WERI-Rb-1 (cell line): ENCODE measurements around the gene SMYD3.

Experiments
- DNase-seq: peaks from one replicate; pipeline ENCODE4 v3.0.0-alpha.2; 2020
- H3K27ac ChIP-seq: fragments of 250-450 bp; sonication (Bioruptor Pico); 2 replicates; pipeline ENCODE4 v1.5.1; 2020; ENCODE audit warnings: mild to moderate bottlenecking, moderate library complexity
- H3K27me3 ChIP-seq: fragments of 250-450 bp; sonication (Bioruptor Pico); 2 replicates; pipeline ENCODE4 v1.5.1; 2021; ENCODE audit warnings: mild to moderate bottlenecking, low read depth, moderate library complexity; ENCODE audit not compliant: insufficient read depth, severe bottlenecking
- H3K36me3 ChIP-seq: fragments of 250-450 bp; sonication (Bioruptor Pico); 2 replicates; pipeline ENCODE4 v1.5.1; 2020; ENCODE audit warnings: mild to moderate bottlenecking, moderate library complexity
- H3K4me3 ChIP-seq: 2 replicates; pipeline ENCODE4 v1.5.1; 2011; ENCODE audit warnings: low read depth, mild to moderate bottlenecking, control low read depth, low read length
- H3K9me3 ChIP-seq: fragments of 250-450 bp; sonication (Bioruptor Pico); 2 replicates; pipeline ENCODE4 v1.5.1; 2021; ENCODE audit warnings: mild to moderate bottlenecking, moderate library complexity; ENCODE audit not compliant: severe bottlenecking
- CTCF ChIP-seq: IDR thresholded peaks from 2 replicates; pipeline ENCODE4 v1.5.1; 2011; ENCODE audit warnings: low read depth, mild to moderate bottlenecking, control low read depth, inconsistent platforms, low read length

Gene SMYD3

DNA sequence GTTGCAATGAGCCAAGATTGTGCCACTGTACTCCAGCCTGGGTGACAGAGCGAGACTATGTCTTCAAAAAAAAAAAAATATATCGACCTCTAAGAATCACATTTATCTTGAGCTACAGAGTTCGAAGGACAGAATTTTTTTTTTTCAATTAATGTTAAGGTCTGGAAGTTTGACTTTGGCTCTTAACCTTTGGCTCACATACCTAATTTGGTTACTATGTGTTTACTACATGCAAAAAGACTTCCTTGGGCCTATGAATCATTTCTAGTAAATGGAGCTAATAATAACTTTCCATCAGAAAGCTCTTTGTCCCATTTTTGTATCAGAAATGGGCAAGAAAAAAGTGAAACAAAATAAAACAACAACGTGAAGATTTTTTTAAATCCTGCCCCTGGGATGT lies 351.2 kb downstream of the SMYD3 start:
- Histone ChIP-seq H3K9me3 (no peaks in the 10 kb centered on the region), H3K4me3 (no peak overlapping the region), H3K27me3 (no peaks in the 10 kb centered on the region), H3K27ac (no peak overlapping the region), H3K36me3 (no peaks in the 10 kb centered on the region)
- no peak for DNase-seq
- TF ChIP-seq CTCF, result no peak

DNA sequence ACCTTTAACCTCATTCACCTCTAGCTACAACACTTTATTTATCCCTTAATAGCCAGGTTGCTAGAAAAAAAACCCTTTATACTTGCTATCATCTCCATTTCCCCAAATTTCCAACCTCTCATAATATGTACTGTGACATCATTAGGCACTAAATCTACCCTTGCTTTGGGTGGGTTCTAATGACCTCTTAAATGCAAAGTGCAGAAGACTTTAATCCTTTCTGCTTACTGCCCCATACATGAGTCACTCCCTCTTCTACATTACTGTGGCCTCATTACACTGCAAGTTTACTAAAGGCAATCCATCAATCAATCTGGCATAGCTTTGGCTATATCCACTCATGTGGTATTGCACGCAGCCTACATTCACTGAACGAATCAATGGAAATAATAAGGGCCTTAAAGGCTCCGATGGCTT lies 353.3 kb downstream of the SMYD3 start:
- no peak for TF ChIP-seq CTCF
- Histone ChIP-seq H3K4me3 (no peak overlapping the region), H3K27ac (no peak overlapping the region), H3K9me3 (no peaks in the 10 kb centered on the region), H3K27me3 (no peaks in the 10 kb centered on the region), H3K36me3 (no peaks in the 10 kb centered on the region)
- no peak for DNase-seq

GRCh38 chr1:246152986-246153431 lies 354.1 kb downstream of the SMYD3 start:
- TF ChIP-seq CTCF, result no peak
- H3K36me3 ChIP-seq, result no peaks in the 10 kb centered on the region
- no peak overlapping the region for H3K27ac ChIP-seq
- H3K4me3 ChIP-seq, result no peak overlapping the region
- no peak for DNase-seq
- no peaks in the 10 kb centered on the region for H3K9me3 ChIP-seq
- H3K27me3 ChIP-seq, result no peaks in the 10 kb centered on the region

DNA sequence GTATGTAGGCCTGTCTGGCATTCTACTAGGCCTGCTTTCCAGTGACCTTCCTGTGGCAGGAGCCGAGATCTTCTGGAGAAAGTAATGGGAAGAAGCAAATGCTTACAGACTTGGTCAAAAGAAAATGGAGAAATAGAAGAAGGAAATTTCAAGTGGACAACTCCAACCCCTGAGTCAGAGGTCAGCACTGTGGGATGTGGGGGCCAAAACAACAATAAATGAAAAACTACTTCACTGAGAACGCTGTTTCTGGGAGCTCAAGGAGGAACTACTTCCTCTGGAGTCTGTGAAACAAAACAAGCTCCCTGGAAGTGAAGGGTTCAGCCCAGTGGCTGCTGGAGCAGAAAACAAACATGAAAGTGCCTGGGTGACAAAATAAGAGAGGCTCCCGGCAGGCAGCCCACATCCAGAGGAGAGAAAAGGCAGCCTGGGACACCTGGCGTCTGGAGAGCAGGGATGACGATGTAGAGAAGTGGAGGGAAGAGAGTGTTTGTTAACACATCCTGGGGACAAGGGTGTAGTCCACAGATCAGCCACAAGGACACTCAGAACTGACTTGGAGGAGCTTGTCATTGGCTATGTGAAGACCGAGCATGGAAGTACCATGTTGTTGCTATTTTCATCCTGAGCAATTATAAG lies 355.2 kb downstream of the SMYD3 start:
- no peaks in the 10 kb centered on the region for H3K36me3 ChIP-seq
- no peaks in the 10 kb centered on the region for H3K9me3 ChIP-seq
- no peak for DNase-seq
- TF ChIP-seq CTCF, result no peak
- no peak overlapping the region for H3K27ac ChIP-seq
- no peak overlapping the region for H3K4me3 ChIP-seq
- no peaks in the 10 kb centered on the region for H3K27me3 ChIP-seq

DNA sequence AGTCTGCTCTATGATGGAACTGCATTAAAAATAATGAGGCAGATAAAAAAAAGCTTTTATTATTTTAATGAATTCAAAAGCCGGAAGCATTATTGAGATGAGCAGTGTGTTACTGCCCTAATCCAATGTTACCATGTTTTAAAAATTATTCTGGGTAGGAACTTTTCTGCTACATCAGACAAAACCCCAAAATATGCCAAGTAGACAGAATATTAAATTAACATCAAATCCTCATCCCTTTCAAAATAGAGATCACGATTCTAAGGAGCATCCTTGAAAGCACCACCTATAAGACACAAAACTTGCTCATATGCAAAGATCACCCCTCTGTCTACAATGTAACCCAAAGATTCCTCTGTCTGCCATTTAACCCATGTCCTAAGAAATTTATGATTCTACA lies 357.5 kb downstream of the SMYD3 start:
- DNase-seq, result no peak
- Histone ChIP-seq H3K4me3 (no peak overlapping the region), H3K36me3 (no peaks in the 10 kb centered on the region), H3K27me3 (no peaks in the 10 kb centered on the region), H3K27ac (no peak overlapping the region), H3K9me3 (no peaks in the 10 kb centered on the region)
- no peak for TF ChIP-seq CTCF
